ENCODE measurements around the gene ELMOD3.

DNA sequence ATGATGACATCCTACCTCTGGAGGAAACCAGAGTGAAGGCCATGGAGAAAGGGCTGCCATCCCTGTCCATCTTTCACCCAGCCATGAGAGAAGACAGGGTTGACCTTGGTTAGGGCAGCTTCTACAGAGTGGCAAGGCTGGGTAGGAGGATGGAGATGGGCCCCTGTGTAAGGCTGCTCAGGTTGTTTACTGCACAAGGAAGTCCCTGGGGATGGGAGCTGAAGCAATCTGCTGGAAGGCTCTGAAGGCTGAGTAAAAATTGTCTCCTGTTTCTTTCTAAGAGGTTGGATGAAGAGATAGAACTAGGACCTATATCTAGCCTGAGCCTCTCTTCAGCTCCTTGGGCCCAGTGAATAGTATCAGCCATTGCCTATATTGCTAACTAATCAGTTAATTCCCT lies 14.4 kb downstream of the ELMOD3 start:
- TF ChIP-seq, protein P1, sequence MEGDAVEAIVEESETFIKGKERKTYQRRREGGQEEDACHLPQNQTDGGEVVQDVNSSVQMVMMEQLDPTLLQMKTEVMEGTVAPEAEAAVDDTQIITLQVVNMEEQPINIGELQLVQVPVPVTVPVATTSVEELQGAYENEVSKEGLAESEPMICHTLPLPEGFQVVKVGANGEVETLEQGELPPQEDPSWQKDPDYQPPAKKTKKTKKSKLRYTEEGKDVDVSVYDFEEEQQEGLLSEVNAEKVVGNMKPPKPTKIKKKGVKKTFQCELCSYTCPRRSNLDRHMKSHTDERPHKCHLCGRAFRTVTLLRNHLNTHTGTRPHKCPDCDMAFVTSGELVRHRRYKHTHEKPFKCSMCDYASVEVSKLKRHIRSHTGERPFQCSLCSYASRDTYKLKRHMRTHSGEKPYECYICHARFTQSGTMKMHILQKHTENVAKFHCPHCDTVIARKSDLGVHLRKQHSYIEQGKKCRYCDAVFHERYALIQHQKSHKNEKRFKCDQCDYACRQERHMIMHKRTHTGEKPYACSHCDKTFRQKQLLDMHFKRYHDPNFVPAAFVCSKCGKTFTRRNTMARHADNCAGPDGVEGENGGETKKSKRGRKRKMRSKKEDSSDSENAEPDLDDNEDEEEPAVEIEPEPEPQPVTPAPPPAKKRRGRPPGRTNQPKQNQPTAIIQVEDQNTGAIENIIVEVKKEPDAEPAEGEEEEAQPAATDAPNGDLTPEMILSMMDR (IDR thresholded peaks at IDR 0.05) = no peak
- TF ChIP-seq POLR2A (IDR thresholded peaks at IDR 0.05) = no peak
